Measurements from ENCODE around the gene CDKAL1.

DNA sequence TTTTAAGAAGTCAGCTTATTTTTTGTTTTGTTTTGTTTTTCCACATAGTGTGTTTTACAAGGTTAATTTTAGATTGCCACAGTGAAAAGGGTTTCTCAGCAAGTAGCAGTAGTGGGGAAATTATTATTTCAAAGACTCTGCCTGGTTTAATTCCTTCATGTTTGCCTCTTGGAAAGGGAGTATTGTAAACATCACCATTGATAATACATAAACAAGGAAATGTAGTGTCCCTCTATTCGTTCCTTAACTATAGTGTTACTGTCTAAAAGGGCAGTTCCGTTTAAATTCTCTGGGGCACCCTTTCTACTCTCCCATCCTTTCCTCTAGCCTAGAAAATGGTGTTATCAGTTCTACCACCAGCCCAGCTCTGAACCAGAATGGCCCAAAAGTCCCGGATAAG, 668.3 kb downstream of the CDKAL1 start:
- TF ChIP-seq, protein P1, sequence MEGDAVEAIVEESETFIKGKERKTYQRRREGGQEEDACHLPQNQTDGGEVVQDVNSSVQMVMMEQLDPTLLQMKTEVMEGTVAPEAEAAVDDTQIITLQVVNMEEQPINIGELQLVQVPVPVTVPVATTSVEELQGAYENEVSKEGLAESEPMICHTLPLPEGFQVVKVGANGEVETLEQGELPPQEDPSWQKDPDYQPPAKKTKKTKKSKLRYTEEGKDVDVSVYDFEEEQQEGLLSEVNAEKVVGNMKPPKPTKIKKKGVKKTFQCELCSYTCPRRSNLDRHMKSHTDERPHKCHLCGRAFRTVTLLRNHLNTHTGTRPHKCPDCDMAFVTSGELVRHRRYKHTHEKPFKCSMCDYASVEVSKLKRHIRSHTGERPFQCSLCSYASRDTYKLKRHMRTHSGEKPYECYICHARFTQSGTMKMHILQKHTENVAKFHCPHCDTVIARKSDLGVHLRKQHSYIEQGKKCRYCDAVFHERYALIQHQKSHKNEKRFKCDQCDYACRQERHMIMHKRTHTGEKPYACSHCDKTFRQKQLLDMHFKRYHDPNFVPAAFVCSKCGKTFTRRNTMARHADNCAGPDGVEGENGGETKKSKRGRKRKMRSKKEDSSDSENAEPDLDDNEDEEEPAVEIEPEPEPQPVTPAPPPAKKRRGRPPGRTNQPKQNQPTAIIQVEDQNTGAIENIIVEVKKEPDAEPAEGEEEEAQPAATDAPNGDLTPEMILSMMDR (IDR thresholded peaks at IDR 0.05; ENCODE audit: extremely low read depth in 1 of 2, insufficient read depth in 1 of 2, low read depth in 1 of 2, low read length in 2 of 2), result no peak
- TF ChIP-seq POLR2AphosphoS5 (IDR thresholded peaks at IDR 0.05; ENCODE audit: insufficient read depth, low read depth, low read length) (no peak), JUN (IDR thresholded peaks at IDR 0.05; ENCODE audit: borderline replicate concordance, insufficient read depth, insufficient read length, low read depth) (no peak), POLR2A (IDR thresholded peaks at IDR 0.05; ENCODE audit: low read depth, low read length) (no peak), EZH2 (IDR thresholded peaks at IDR 0.05; ENCODE audit: borderline replicate concordance, low read depth, low read length, severe bottlenecking) (no peak), FOS (IDR thresholded peaks at IDR 0.05; ENCODE audit: borderline replicate concordance, insufficient read depth, low read length) (no peak), MYC (IDR thresholded peaks at IDR 0.05; ENCODE audit: low read depth, low read length) (no peak), GATA2 (IDR thresholded peaks at IDR 0.05; ENCODE audit: insufficient read depth, insufficient read length, low read depth, low read length) (no peak)
- TF ChIP-seq, protein P2, sequence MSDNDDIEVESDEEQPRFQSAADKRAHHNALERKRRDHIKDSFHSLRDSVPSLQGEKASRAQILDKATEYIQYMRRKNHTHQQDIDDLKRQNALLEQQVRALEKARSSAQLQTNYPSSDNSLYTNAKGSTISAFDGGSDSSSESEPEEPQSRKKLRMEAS (IDR thresholded peaks at IDR 0.05; ENCODE audit: insufficient read depth, insufficient read length), result no peak
